ENCODE measurements around the gene S100A16.
"Not testable (repeated sequence)": the region's sequence is repeated elsewhere in the genome, so short reads cannot be mapped to it uniquely, and the experiment has no call there.

The S100A16 gene

GRCh38 chr1:153562021-153562420 lies 50.9 kb downstream of the S100A16 start:
- DNase-seq (ENCODE audit: low read depth): not testable (repeated sequence)

- DNase-seq (ENCODE audit: low read depth): no peak
These were observed 51.4 kb downstream of the S100A16 start for GRCh38 chr1:153561466-153561985.

GRCh38 chr1:153560771-153561465 lies 52.0 kb downstream of the S100A16 start:
- no peak for DNase-seq (ENCODE audit: low read depth)

GRCh38 chr1:153560241-153560640 lies 52.7 kb downstream of the S100A16 start:
- DNase-seq (ENCODE audit: low read depth): no peak

- DNase-seq (ENCODE audit: low read depth): no peak
These were observed 55.1 kb downstream of the S100A16 start for GRCh38 chr1:153557877-153558276.

Measured in stimulated activated CD4-positive, alpha-beta T cell treated with anti-CD3 and anti-CD28 coated beads, Interleukin-2, amount 100 ng/mL, for 4 hours (primary cell).